ENCODE data around the gene STRIP2. TPM values are rescaled to one million over a fixed set of nuclear protein-coding genes. Genes with fewer than 3 reads are reported as not detected.
"Not testable (repeated sequence)": the region's sequence is repeated elsewhere in the genome, so short reads cannot be mapped to it uniquely, and the experiment has no call there.

The STRIP2 gene
- total RNA-seq, 2 donors from 2014 or later = 12.1 to 15.3 TPM

GRCh38 chr7:129417073-129417472 is 17.2 kb upstream of the STRIP2 start:
- no peak for DNase-seq
- intact Hi-C loops (cut with DNase I) = no loop called here
- no peak for ATAC-seq

- DNase-seq (no peak), ATAC-seq (peak; percentile 43 to 67)
- intact Hi-C loops (cut with DNase I) = no loop called here
These were observed 12.4 kb upstream of the STRIP2 start for GRCh38 chr7:129421717-129422250.

GRCh38 chr7:129422727-129423126 is 11.5 kb upstream of the STRIP2 start:
- peak in 1 of 2 donors; percentile 38 for ATAC-seq
- intact Hi-C loops (cut with DNase I) = no loop called here
- no peak for DNase-seq

- ATAC-seq (no peak), DNase-seq (no peak)
- intact Hi-C loops (cut with DNase I) = no loop called here
These were observed 10.4 kb upstream of the STRIP2 start for GRCh38 chr7:129423700-129424410.

GRCh38 chr7:129426482-129426881 is 7.8 kb upstream of the STRIP2 start:
- intact Hi-C loops (cut with DNase I) = no loop called here
- no peak for ATAC-seq
- DNase-seq = no peak

GRCh38 chr7:129427526-129428045 is 6.6 kb upstream of the STRIP2 start:
- ATAC-seq (no peak), DNase-seq (no peak)
- intact Hi-C loops (cut with DNase I) = no loop called here

- no peak for ATAC-seq
- intact Hi-C loops (cut with DNase I) = no loop called here
These were observed 2.2 kb upstream of the STRIP2 start for GRCh38 chr7:129431911-129432643.

GRCh38 chr7:129434675-129435318 is 565 bp downstream of the STRIP2 start:
- peak; percentile 38 to 45 for ATAC-seq
- intact Hi-C loops (cut with DNase I) = no loop called here
- no peak for DNase-seq

More at GRCh38 chr7:129431911-129432643, 2.2 kb upstream of the STRIP2 start:
- DNase-seq = no peak

GRCh38 chr7:129435414-129435829 is 1.2 kb downstream of the STRIP2 start:
- ATAC-seq (no peak), DNase-seq (no peak)
- intact Hi-C loops (cut with DNase I) = no loop called here

- intact Hi-C loops (cut with DNase I) = no loop called here
- DNase-seq (no peak), ATAC-seq (no peak)
These were observed 2.2 kb downstream of the STRIP2 start for GRCh38 chr7:129436335-129436923.

- ATAC-seq = no peak
- no peak for DNase-seq
- intact Hi-C loops (cut with DNase I) = no loop called here
These were observed 3.0 kb downstream of the STRIP2 start for GRCh38 chr7:129437190-129437589.

GRCh38 chr7:129438281-129438838 is 4.1 kb downstream of the STRIP2 start:
- intact Hi-C loops (cut with DNase I) = no loop called here
- ATAC-seq (no peak), DNase-seq (no peak)

- no peak for ATAC-seq
- no peak for DNase-seq
- intact Hi-C loops (cut with DNase I) = no loop called here
These were observed 4.8 kb downstream of the STRIP2 start for GRCh38 chr7:129438839-129439651.

- no peak for DNase-seq
- no peak for ATAC-seq
These were observed 5.9 kb downstream of the STRIP2 start for GRCh38 chr7:129439963-129440625.

GRCh38 chr7:129443612-129444011 is 9.4 kb downstream of the STRIP2 start:
- ATAC-seq = peak; percentile 92 to 93
- no peak for DNase-seq
- intact Hi-C loops (cut with DNase I) = no loop called here

More at GRCh38 chr7:129439963-129440625, 5.9 kb downstream of the STRIP2 start:
- intact Hi-C loops (cut with DNase I) = no loop called here

- DNase-seq; ATAC-seq; intact Hi-C loops (cut with DNase I): not testable (repeated sequence)
These were observed 10.5 kb downstream of the STRIP2 start for GRCh38 chr7:129444776-129445175.

GRCh38 chr7:129446925-129447324 is 12.7 kb downstream of the STRIP2 start:
- DNase-seq; ATAC-seq; intact Hi-C loops (cut with DNase I): not testable (repeated sequence)
